Lung (tissue), 12 donors: Measurements from ENCODE around the gene AP2A2. TPM values are rescaled to one million over a fixed set of nuclear protein-coding genes. Genes with fewer than 3 reads are reported as not detected.

Experiments
- ATAC-seq: fragments of 200-7000 bp; cut with Tn5 transposase; one replicate; pipeline ENCODE4 v1.9.1; 2020; ENCODE audit warnings: moderate number of reproducible peaks; ENCODE audit not compliant: insufficient read depth, low FRiP score
- DNase-seq, 3 donors: peaks; one replicate each; pipeline ENCODE4 v3.0.0-alpha.2; 2013 to 2017
- H3K27ac ChIP-seq, 2 donors: one replicate each; pipeline ENCODE4 v1.5.1; 2013; ENCODE audit warnings: mild to moderate bottlenecking in 2 of 2, moderate library complexity in 2 of 2, control low read depth in 1 of 2, inconsistent platforms in 1 of 2, low read depth in 1 of 2, low read length in 1 of 2
- H3K27me3 ChIP-seq, 3 donors: one replicate each; pipeline ENCODE4 v1.5.1; 2013; ENCODE audit warnings: low read length in 2 of 3; ENCODE audit not compliant: control insufficient read depth in 3 of 3, insufficient read depth in 3 of 3
- H3K36me3 ChIP-seq, 4 donors: one replicate each; pipeline ENCODE4 v1.5.1; 2013; ENCODE audit warnings: low read length in 4 of 4, mild to moderate bottlenecking in 1 of 4, moderate library complexity in 1 of 4; ENCODE audit not compliant: control insufficient read depth in 4 of 4, insufficient read depth in 4 of 4
- H3K4me1 ChIP-seq, 5 donors: one replicate each; pipeline ENCODE4 v1.5.1; 2013; ENCODE audit warnings: low read length in 5 of 5, mild to moderate bottlenecking in 2 of 5, moderate library complexity in 1 of 5; ENCODE audit not compliant: control insufficient read depth in 5 of 5, insufficient read depth in 5 of 5
- H3K4me3 ChIP-seq: one replicate; pipeline ENCODE4 v1.5.1; 2013; ENCODE audit warnings: mild to moderate bottlenecking, control low read depth, moderate library complexity
- H3K9ac ChIP-seq, 2 donors: one replicate each; pipeline ENCODE4 v1.5.1; 2013; ENCODE audit warnings: low read length in 2 of 2, control low read depth in 1 of 2; ENCODE audit not compliant: insufficient read depth in 1 of 2
- H3K9me3 ChIP-seq, 4 donors: one replicate each; pipeline ENCODE4 v1.5.1; 2013; ENCODE audit warnings: low read length in 3 of 4, mild to moderate bottlenecking in 1 of 4, moderate library complexity in 1 of 4; ENCODE audit not compliant: control insufficient read depth in 4 of 4, insufficient read depth in 3 of 4
- CTCF ChIP-seq: IDR thresholded peaks from 2 replicates; pipeline ENCODE4 v1.5.1; 2012; ENCODE audit warnings: mild to moderate bottlenecking; ENCODE audit errors: control extremely low read depth, extremely low read depth
- WGBS, 2 donors: extraction: QIAGEN DNeasy Blood & Tissue Kit; methylation state at CpG; one replicate each; pipeline ENCODE4 v1.1.7; 2013; 5-methylcytosine and 5-hydroxymethylcytosine counted together
- polyA plus RNA-seq, 2 donors: library from polyadenylated mRNA; stranded (reverse); fragments of 200-250 nt; gene quantifications; one replicate each; pipeline ENCODE4 v1.2.1, GENCODE V29; 2013
- total RNA-seq, 2 donors: library from RNA; depleted of rRNA in 1 of 2; stranded (reverse); fragments of >200 nt in 1 of 2; gene quantifications; one replicate each; pipeline ENCODE4 v1.2.1, GENCODE V29; 2014 to 2021
- donor health status: control.
- donor health status: control.
- donor health status: Bipolar disorder and iron deficiency.
- donor health status: healthy.
- donor health status: DM: yes; HTN: yes; CAD: no.

Gene AP2A2
- total and polyA plus RNA-seq, 4 donors = 33.8 to 93.2 (median 54.4) TPM

DNA sequence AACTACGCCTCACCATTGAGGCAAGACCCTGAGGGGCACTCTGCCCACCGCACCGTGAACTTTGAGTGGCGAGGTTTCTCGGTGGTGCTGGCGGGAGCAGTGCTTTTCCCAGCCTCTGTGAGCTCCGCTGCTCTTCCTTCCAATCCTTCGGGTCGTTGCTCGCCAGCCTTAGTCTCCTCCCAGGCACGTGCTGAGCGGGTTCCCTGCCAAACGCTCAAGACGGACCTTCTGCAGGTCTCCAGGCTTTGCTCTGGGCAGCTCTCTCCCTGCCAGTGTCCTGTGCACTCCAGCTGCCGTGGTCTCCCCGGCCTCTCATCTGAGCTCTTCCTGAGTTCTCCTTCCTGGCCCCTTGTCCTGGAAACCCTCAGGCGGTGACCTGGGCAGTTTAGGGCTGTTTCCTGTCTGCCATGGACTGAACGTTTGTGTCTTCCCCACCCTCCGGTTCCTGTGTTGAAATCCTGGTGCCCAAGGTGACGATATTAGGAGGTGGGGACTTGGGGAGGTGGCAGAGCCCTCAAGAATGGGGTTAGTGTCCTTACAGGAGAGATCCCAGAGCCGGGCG is 122.0 kb downstream of the AP2A2 start:
- no peaks in the 10 kb centered on the region for H3K27me3 ChIP-seq
- no peak overlapping the region for H3K4me3 ChIP-seq
- H3K4me1 ChIP-seq = no peaks in the 10 kb centered on the region
- no peak overlapping the region for H3K9ac ChIP-seq
- ATAC-seq = no peak
- WGBS, 2 donors = 53% methylated on average over 22 of the region's 22 CpGs
- no peak for DNase-seq
- TF ChIP-seq CTCF = no peak
- no peaks in the 10 kb centered on the region for H3K36me3 ChIP-seq
- H3K9me3 ChIP-seq = no peaks in the 10 kb centered on the region
- H3K27ac ChIP-seq = no peak overlapping the region

DNA sequence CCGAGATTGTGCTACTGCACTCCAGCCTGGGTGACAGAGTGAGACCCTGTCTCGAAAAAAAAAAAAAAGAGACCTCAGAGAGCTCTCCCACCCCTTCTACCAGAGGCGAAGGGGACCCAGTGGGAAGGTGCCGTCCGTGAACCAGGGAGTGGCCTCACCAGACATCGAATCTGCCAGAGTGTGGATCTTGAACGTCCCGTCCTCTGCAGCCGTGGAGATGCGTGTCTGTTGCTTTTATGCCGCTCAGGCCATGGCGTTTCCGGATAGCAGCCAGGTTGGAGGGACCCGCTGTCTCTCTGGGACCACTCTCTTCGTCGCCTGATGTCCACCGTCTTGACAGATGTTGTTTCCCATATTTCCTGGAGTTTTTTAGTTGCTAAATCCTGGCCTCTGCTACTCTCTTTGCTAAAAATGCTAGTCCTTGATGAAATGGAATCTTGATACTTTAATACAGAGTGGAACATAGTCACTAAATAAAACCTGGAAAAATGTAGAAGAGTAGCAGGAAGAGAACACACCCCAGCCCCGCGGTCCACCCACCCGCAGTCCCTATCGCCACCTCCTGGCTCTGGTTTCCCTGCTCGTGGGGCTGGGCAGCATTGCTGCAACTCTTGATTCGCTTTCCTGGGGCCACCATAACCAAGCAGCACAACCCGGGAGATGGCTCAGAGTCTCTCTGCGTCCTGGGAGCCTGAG is 122.9 kb downstream of the AP2A2 start:
- Histone ChIP-seq H3K4me3 (no peak overlapping the region), H3K36me3 (no peaks in the 10 kb centered on the region), H3K4me1 (no peaks in the 10 kb centered on the region), H3K9ac (no peak overlapping the region), H3K27me3 (no peaks in the 10 kb centered on the region), H3K9me3 (no peaks in the 10 kb centered on the region), H3K27ac (no peak overlapping the region)
- DNase-seq (no peak), ATAC-seq (no peak)
- TF ChIP-seq CTCF = no peak
- WGBS, 2 donors = 71 to 72% methylated on average over 25 of the region's 25 CpGs

- DNase-seq (no peak), ATAC-seq (no peak)
- Histone ChIP-seq H3K27ac (no peak overlapping the region), H3K27me3 (no peaks in the 10 kb centered on the region), H3K36me3 (no peaks in the 10 kb centered on the region), H3K9ac (no peak overlapping the region), H3K9me3 (no peaks in the 10 kb centered on the region), H3K4me1 (peaks cover 0 to under 1% (median 0%) of the 10 kb centered on the region in 5 donors), H3K4me3 (no peak overlapping the region)
- WGBS, 2 donors = 81 to 88% methylated on average over 6 of the region's 6 CpGs
- TF ChIP-seq CTCF = no peak
Measured at GRCh38 chr11:1049071-1049405, 123.4 kb downstream of the AP2A2 start.
